K562 (cell line): ENCODE measurements around the gene UBE2E2. TPM values are rescaled to one million over a fixed set of nuclear protein-coding genes. Genes with fewer than 3 reads are reported as not detected.

Experiments used
- CHAMP1 ChIP-seq: fragments of 450-650 bp; IDR thresholded peaks from 2 replicates; pipeline ENCODE4 v1.6.1; 2016; ENCODE audit warnings: mild to moderate bottlenecking
- DNMT1 ChIP-seq: fragments of 450-650 bp; IDR thresholded peaks from 2 replicates; pipeline ENCODE4 v1.6.1; 2016; ENCODE audit warnings: antibody characterized with exemption, mild to moderate bottlenecking
- E2F5 ChIP-seq: sonication (generic); formaldehyde crosslinking; IDR thresholded peaks from 2 replicates; pipeline ENCODE4 v1.8.0; 2022; ENCODE audit warnings: mild to moderate bottlenecking, missing genetic modification reagents
- ELF2 ChIP-seq: fragments of 250-450 bp; sonication (Bioruptor Pico); IDR thresholded peaks from 2 replicates; pipeline ENCODE4 v1.5.0; 2021; ENCODE audit warnings: mild to moderate bottlenecking
- HES1 ChIP-seq: fragments of 450-650 bp; IDR thresholded peaks from 2 replicates; pipeline ENCODE4 v1.6.1; 2016; ENCODE audit warnings: low read depth, mild to moderate bottlenecking, moderate library complexity
- MEF2A ChIP-seq: IDR thresholded peaks from 2 replicates; pipeline ENCODE4 v1.6.1; 2011; ENCODE audit warnings: low read depth, mild to moderate bottlenecking, low read length, moderate library complexity; ENCODE audit not compliant: control insufficient read depth
- NFATC3 ChIP-seq: fragments of 450-650 bp; IDR thresholded peaks from 2 replicates; pipeline ENCODE4 v1.6.1; 2017; ENCODE audit warnings: mild to moderate bottlenecking
- NR0B1 ChIP-seq: fragments of 450-650 bp; IDR thresholded peaks from one replicate; pipeline ENCODE4 v1.6.1; 2018; ENCODE audit warnings: mild to moderate bottlenecking, moderate library complexity; ENCODE audit not compliant: partially characterized antibody
- NR4A1 ChIP-seq, 2 experiments: fragments of 250-450 bp in 1 of 2; fragments of 450-650 bp in 1 of 2; sonication (Bioruptor Pico) in 1 of 2; IDR thresholded peaks; 2 replicates each; pipeline versions ENCODE4 v1.4.0 to v1.6.1; 2016 to 2020; ENCODE audit warnings: mild to moderate bottlenecking in 2 of 2, missing compliant biosample characterization in 1 of 2, missing genetic modification characterization in 1 of 2, moderate library complexity in 1 of 2
- POLR3A ChIP-seq: IDR thresholded peaks from 2 replicates; pipeline ENCODE4 v1.6.1; 2011; ENCODE audit warnings: borderline replicate concordance, mild to moderate bottlenecking, moderate library complexity; ENCODE audit not compliant: insufficient read length, insufficient read depth; ENCODE audit errors: extremely low read depth
- RBM25 ChIP-seq: fragments of 200-400 bp; formaldehyde crosslinking; IDR thresholded peaks from 2 replicates; pipeline ENCODE4 v1.6.1; 2018; ENCODE audit warnings: low read length, low read depth, moderate library complexity; ENCODE audit not compliant: severe bottlenecking
- RCOR1 ChIP-seq, 2 experiments: IDR thresholded peaks; 2 replicates each; pipeline ENCODE4 v1.6.1; 2012; ENCODE audit warnings: low read depth in 2 of 2, low read length in 2 of 2, borderline replicate concordance in 1 of 2, improper control_type of control experiment in 1 of 2
- SMAD3 ChIP-seq: fragments of 450-650 bp; formaldehyde crosslinking; conservative IDR thresholded peaks from 2 replicates; pipeline ENCODE4 v1.4.0; 2020; ENCODE audit warnings: mild to moderate bottlenecking
- SMARCA4 ChIP-seq: fragments of 450-650 bp; IDR thresholded peaks from 2 replicates; pipeline ENCODE4 v1.6.1; 2016
- TBP ChIP-seq: optimal IDR thresholded peaks from 2 replicates; pipeline ENCODE3; 2011; ENCODE audit warnings: low read depth, low read length, improper control_type of control experiment
- XRCC4 ChIP-seq: IDR thresholded peaks from one replicate; pipeline ENCODE4 v1.6.1; 2011; ENCODE audit not compliant: insufficient read depth, insufficient read length; ENCODE audit errors: extremely low read depth
- YY1 ChIP-seq, 3 experiments: IDR thresholded peaks; 2 replicates each; pipeline ENCODE4 v1.6.1; 2011; ENCODE audit warnings: low read length in 2 of 3, mild to moderate bottlenecking in 2 of 3, moderate library complexity in 2 of 3, borderline replicate concordance in 1 of 3, control low read depth in 1 of 3, low read depth in 1 of 3; ENCODE audit not compliant: insufficient read depth in 3 of 3, insufficient replicate concordance in 2 of 3, control insufficient read depth in 1 of 3, insufficient read length in 1 of 3; ENCODE audit errors: extremely low read depth in 1 of 3
- ZFP1 ChIP-seq: fragments of 450-650 bp; formaldehyde crosslinking; IDR thresholded peaks from 2 replicates; pipeline ENCODE4 v1.4.0; 2020; ENCODE audit warnings: mild to moderate bottlenecking, mixed read lengths
- ZNF395 ChIP-seq: fragments of 200-800 bp; sonication (Bioruptor generic); IDR thresholded peaks from 2 replicates; pipeline ENCODE4 v1.6.1; 2017; ENCODE audit warnings: missing genetic modification characterization, missing compliant biosample characterization
- ZNF41 ChIP-seq: fragments of 250-450 bp; sonication (Bioruptor Pico); conservative IDR thresholded peaks from 2 replicates; pipeline ENCODE4 v1.4.0; 2020; ENCODE audit warnings: mild to moderate bottlenecking
- polyA plus RNA-seq, 8 experiments: library from polyadenylated mRNA; depleted of rRNA in 4 of 8; stranded (reverse) in 5 of 8; unstranded in 3 of 8; fragments of >200 nt; fragmentation: Nextera tagmentation in 2 of 8; fragmentation: Illumina TruSeq in 1 of 8; extraction: Ambion mirVana in 2 of 8; extraction: Trizol in 1 of 8; gene quantifications; 2 replicates each; pipeline versions ENCODE4 v1.2.1 to v1.2.3, GENCODE V29; 2011 to 2014; ENCODE audit warnings: inconsistent platforms in 1 of 8, missing spikeins in 1 of 8
- total RNA-seq, 7 experiments: library from RNA; depleted of rRNA in 6 of 7; stranded (reverse); fragments of >200 nt in 6 of 7; fragmentation: Illumina TruSeq in 2 of 7; extraction: Trizol in 2 of 7; gene quantifications; 2 replicates each; pipeline versions ENCODE4 v1.2.1 to v1.2.3, GENCODE V29; 2011 to 2021; ENCODE audit warnings: low replicate concordance in 1 of 7

UBE2E2 gene
- total and polyA plus RNA-seq, 9 of the 15 experiments (the other 6 are each of a cell fraction or from before 2014, with no cell fraction given): 0.22 to 5.1 (median 1.9) TPM

- TF ChIP-seq NR0B1 (no peak), HES1 (no peak), RCOR1 (IDR thresholded peaks at IDR 0.05; ENCODE audit: borderline replicate concordance in 1 of 2, low read depth in 2 of 2, low read length in 2 of 2) (no peak), XRCC4 (no peak), E2F5 (CRISPR knock-in tag) (no peak), SMAD3 (no peak), DNMT1 (no peak), ZNF41 (CRISPR knock-in tag) (no peak), CHAMP1 (no peak), MEF2A (no peak), ZFP1 (no peak), POLR3A (no peak), NR4A1 (CRISPR knock-in tag; IDR thresholded peaks at IDR 0.05) (no peak), NR4A1 (tag; IDR thresholded peaks at IDR 0.05) (peak; percentile 67), ZNF395 (peak; percentile 87), NFATC3 (no peak), ELF2 (CRISPR knock-in tag) (no peak), TBP (no peak), YY1 (IDR thresholded peaks at IDR 0.05; ENCODE audit: borderline replicate concordance in 1 of 3, control insufficient read depth in 1 of 3, extremely low read depth in 1 of 3, insufficient read depth in 3 of 3, insufficient read length in 1 of 3, insufficient replicate concordance in 2 of 3, low read depth in 1 of 3, low read length in 2 of 3) (peak in 2 of 3 experiments; percentile 64 to 79), SMARCA4 (no peak), RBM25 (peak; percentile 26)
Measured at GRCh38 chr3:23202921-23203707, at the start of gene UBE2E2 (continued).
